GM12878 (cell line): ENCODE results near the gene BLOC1S4. TPM values are rescaled to one million over a fixed set of nuclear protein-coding genes. Genes with fewer than 3 reads are reported as not detected.
A peak's percentile ranks its signal among the peaks of the same experiment; 100 is the strongest.

Source experiments
- BHLHE40 ChIP-seq, 2 experiments: fragments of 450-650 bp in 1 of 2; IDR thresholded peaks; 2 replicates each; pipeline ENCODE4 v1.6.1; 2011 to 2017; ENCODE audit warnings: low read depth in 2 of 2, borderline replicate concordance in 1 of 2, improper control_type of control experiment in 1 of 2, low read length in 1 of 2, mild to moderate bottlenecking in 1 of 2
- CHD1 ChIP-seq: IDR thresholded peaks from 2 replicates; pipeline ENCODE4 v1.6.1; 2012; ENCODE audit warnings: low read depth, low read length, improper control_type of control experiment
- EED ChIP-seq: sonication (generic); IDR thresholded peaks from 2 replicates; pipeline ENCODE4 v1.6.1; 2016; ENCODE audit warnings: antibody characterized with exemption, low read depth
- FOS ChIP-seq: IDR thresholded peaks from 3 replicates; pipeline ENCODE4 v1.6.1; 2011; ENCODE audit warnings: borderline replicate concordance; ENCODE audit not compliant: insufficient read length; ENCODE audit errors: extremely low read depth
- IKZF2 ChIP-seq, 2 experiments: fragments of 450-650 bp; IDR thresholded peaks; 2 replicates each; pipeline ENCODE4 v1.6.1; 2017; ENCODE audit warnings: mild to moderate bottlenecking in 2 of 2, moderate library complexity in 2 of 2
- IRF5 ChIP-seq: fragments of 450-650 bp; IDR thresholded peaks from 2 replicates; pipeline ENCODE4 v1.6.1; 2017; ENCODE audit warnings: borderline replicate concordance
- JUNB ChIP-seq: IDR thresholded peaks from 2 replicates; pipeline ENCODE4 v1.6.1; 2016; ENCODE audit warnings: antibody characterized with exemption, mild to moderate bottlenecking
- KAT2A ChIP-seq: conservative IDR thresholded peaks from 2 replicates; pipeline ENCODE4 v1.6.1; 2011; ENCODE audit warnings: low read depth, low read length; ENCODE audit not compliant: control insufficient read depth
- NFXL1 ChIP-seq: fragments of 450-650 bp; IDR thresholded peaks from 2 replicates; pipeline ENCODE4 v1.6.1; 2017; ENCODE audit warnings: antibody characterized with exemption, mild to moderate bottlenecking, borderline replicate concordance
- PAX5 ChIP-seq: IDR thresholded peaks from 2 replicates; pipeline ENCODE4 v1.6.1; 2011; ENCODE audit warnings: low read depth, low read length, borderline replicate concordance
- PKNOX1 ChIP-seq: fragments of 450-650 bp; IDR thresholded peaks from 2 replicates; pipeline ENCODE4 v1.6.1; 2016; ENCODE audit warnings: mild to moderate bottlenecking
- RAD21 ChIP-seq: IDR thresholded peaks from 2 replicates; pipeline ENCODE4 v1.6.1; 2011; ENCODE audit warnings: mild to moderate bottlenecking, low read depth, low read length, moderate library complexity; ENCODE audit not compliant: insufficient read depth
- REST ChIP-seq: IDR thresholded peaks from 2 replicates; pipeline ENCODE4 v1.6.1; 2012; ENCODE audit warnings: mild to moderate bottlenecking, low read depth, low read length
- RUNX3 ChIP-seq: IDR thresholded peaks from 2 replicates; pipeline ENCODE4 v1.6.1; 2012; ENCODE audit warnings: low read length, inconsistent platforms
- SREBF1 ChIP-seq: IDR thresholded peaks from 2 replicates; pipeline ENCODE4 v1.6.1; 2012; ENCODE audit warnings: mild to moderate bottlenecking, low read length
- STAT3 ChIP-seq: IDR thresholded peaks from 2 replicates; pipeline ENCODE4 v1.6.1; 2011; ENCODE audit warnings: low read depth, low read length, improper control_type of control experiment
- ZNF24 ChIP-seq: fragments of 450-650 bp; IDR thresholded peaks from 2 replicates; pipeline ENCODE4 v1.6.1; 2017; ENCODE audit warnings: antibody characterized with exemption, mild to moderate bottlenecking
- polyA plus RNA-seq, 11 experiments: library from polyadenylated mRNA; depleted of rRNA in 4 of 11; unstranded in 6 of 11; stranded (reverse) in 5 of 11; fragments of >200 nt; fragmentation: Nextera tagmentation in 4 of 11; fragmentation: Illumina TruSeq in 1 of 11; extraction: Ambion mirVana in 4 of 11; extraction: Trizol in 1 of 11; gene quantifications; 1 replicate in 1 of 11; 2 replicates in 10 of 11; pipeline versions ENCODE4 v1.2.1 to v1.2.3, GENCODE V29; 2011 to 2016; ENCODE audit warnings: inconsistent platforms in 2 of 11, missing spikeins in 2 of 11, low read depth in 1 of 11
- total RNA-seq, 4 experiments: library from RNA; depleted of rRNA in 3 of 4; stranded (reverse); fragments of >200 nt in 3 of 4; fragmentation: Illumina TruSeq in 1 of 4; extraction: Trizol in 1 of 4; gene quantifications; 2 replicates each; pipeline versions ENCODE4 v1.2.1 to v1.2.3, GENCODE V29; 2013 to 2021
- TF ChIP-seq, protein P1 (sequence below): fragments of 450-650 bp; IDR thresholded peaks from 2 replicates; pipeline ENCODE4 v1.6.1; 2017; ENCODE audit warnings: mild to moderate bottlenecking, low read depth, inconsistent platforms; ENCODE audit not compliant: poor library complexity, severe bottlenecking
- TF ChIP-seq, protein P2 (sequence below): IDR thresholded peaks from 2 replicates; pipeline ENCODE4 v1.6.1; 2012; ENCODE audit warnings: low read length, inconsistent platforms

The BLOC1S4 gene
- total and polyA plus RNA-seq, 10 of the 15 experiments (the other 5 are each of a cell fraction or from before 2014, with no cell fraction given): 2.7 to 23.8 (median 9.5) TPM

DNA sequence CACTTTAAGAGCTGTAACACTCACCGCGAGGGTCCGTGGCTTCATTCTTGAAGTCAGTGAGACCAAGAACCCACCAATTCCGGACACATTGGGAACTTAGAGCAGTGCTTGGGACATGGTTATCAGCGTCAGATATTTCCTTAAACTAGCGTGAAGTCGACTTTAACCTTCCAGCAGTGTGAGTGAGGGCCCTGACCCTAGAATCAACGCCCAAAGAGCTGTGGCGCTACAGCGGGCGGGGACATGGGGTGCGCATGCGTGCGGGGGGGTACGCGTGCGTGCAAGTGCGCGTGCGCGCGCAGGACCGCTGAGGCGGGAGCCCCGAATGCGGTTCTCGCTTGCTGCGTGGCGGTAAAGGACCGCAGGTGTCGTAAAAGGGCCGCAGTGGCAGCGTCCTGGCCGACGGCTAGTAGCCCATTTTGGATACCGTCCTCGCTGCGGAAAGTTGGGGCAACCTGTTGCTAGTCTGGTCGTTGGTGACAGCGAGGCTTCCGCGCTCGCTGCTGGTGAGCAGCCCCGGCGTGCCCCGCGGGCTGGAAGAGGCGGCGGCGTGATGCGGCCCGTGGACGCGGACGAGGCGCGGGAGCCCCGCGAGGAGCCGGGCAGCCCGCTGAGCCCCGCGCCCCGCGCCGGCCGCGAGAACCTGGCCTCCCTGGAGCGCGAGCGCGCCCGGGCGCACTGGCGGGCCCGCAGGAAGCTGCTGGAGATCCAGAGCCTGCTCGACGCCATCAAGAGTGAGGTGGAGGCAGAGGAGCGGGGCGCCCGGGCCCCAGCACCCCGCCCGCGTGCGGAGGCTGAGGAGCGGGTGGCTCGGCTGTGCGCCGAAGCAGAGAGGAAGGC is 42.1 kb upstream of the BLOC1S4 start (continued):
- TF ChIP-seq BHLHE40 (IDR thresholded peaks at IDR 0.05; ENCODE audit: borderline replicate concordance in 1 of 2, low read depth in 2 of 2, low read length in 1 of 2) (peak; percentile 55 to 79; a peak in 3 of 4 replicates), SREBF1 (no peak), ZNF24 (no peak), PAX5 (no peak), RUNX3 (peak; percentile 88), STAT3 (no peak), EED (no peak), JUNB (no peak), PKNOX1 (no peak), IRF5 (no peak), KAT2A (no peak), NFXL1 (no peak), FOS (no peak), CHD1 (no peak), REST (no peak), IKZF2 (IDR thresholded peaks at IDR 0.05) (no peak), RAD21 (no peak)
- TF ChIP-seq, protein P1, sequence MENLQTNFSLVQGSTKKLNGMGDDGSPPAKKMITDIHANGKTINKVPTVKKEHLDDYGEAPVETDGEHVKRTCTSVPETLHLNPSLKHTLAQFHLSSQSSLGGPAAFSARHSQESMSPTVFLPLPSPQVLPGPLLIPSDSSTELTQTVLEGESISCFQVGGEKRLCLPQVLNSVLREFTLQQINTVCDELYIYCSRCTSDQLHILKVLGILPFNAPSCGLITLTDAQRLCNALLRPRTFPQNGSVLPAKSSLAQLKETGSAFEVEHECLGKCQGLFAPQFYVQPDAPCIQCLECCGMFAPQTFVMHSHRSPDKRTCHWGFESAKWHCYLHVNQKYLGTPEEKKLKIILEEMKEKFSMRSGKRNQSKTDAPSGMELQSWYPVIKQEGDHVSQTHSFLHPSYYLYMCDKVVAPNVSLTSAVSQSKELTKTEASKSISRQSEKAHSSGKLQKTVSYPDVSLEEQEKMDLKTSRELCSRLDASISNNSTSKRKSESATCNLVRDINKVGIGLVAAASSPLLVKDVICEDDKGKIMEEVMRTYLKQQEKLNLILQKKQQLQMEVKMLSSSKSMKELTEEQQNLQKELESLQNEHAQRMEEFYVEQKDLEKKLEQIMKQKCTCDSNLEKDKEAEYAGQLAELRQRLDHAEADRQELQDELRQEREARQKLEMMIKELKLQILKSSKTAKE: no peak
- TF ChIP-seq, protein P2, sequence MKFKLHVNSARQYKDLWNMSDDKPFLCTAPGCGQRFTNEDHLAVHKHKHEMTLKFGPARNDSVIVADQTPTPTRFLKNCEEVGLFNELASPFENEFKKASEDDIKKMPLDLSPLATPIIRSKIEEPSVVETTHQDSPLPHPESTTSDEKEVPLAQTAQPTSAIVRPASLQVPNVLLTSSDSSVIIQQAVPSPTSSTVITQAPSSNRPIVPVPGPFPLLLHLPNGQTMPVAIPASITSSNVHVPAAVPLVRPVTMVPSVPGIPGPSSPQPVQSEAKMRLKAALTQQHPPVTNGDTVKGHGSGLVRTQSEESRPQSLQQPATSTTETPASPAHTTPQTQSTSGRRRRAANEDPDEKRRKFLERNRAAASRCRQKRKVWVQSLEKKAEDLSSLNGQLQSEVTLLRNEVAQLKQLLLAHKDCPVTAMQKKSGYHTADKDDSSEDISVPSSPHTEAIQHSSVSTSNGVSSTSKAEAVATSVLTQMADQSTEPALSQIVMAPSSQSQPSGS: no peak
